NCI-H128 (cell line): ENCODE data around the gene BEND3.

Experiments
- DNase-seq: peaks from one replicate; lab custom pipeline; 2025; ENCODE audit not compliant: unreplicated experiment; lab: John Stamatoyannopoulos, UW

BEND3 gene

GRCh38 chr6:107083921-107084320, 31.4 kb downstream of the BEND3 start:
- no peak for DNase-seq

DNA sequence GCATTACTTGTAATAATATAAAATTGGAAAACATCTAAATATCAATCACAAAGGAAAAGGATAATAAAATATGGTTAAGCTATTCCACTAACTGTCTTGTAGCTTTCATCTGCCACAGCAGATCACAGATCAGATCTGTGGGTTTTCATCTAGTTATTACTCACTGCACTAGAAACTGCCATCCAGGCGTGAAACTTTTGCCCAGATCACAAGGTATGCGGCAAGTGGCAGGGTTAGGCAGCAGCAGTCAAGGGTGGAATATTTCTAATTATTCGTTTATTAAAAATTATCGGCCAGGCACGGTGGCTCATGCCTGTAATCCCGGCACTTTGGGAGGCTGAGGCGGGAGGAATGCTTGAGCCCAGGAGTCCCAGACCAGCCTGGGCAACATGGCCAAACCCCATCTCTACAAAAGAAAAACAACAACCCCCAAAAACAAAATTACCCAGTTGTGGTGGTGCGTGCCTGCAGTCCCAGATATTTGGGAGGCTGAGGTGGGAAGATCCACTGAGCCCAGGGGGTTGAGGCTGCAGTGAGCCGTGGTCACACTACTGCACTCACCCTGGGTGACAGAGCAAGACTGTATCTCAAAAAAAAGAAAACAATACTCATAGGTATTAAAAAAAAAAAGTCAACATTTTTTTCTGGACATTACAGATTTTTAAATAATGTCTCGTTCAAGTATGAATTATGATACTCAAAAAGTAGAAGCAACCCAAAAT, 32.1 kb downstream of the BEND3 start:
- no peak for DNase-seq

DNA sequence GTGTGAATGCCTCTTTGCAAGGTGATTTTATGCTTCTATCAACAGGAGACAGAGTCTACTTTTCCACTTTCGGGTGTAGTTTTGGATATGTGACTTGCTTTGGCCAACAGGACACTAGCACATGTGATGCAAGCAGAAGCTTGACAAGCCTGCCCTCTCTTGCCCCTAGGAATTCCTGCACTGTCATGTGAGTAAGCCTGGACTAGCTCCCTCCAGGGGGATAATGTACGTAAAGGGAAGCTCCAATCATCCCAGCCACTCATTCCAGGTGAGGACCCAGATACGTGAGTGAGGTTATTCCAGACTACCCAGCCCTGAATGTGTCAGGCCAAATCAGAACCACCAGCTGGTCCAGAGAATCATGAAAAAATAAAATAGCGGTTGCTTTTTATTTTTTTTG, 33.3 kb downstream of the BEND3 start:
- no peak for DNase-seq

GRCh38 chr6:107080036-107080435, 35.3 kb downstream of the BEND3 start:
- no peak for DNase-seq

GRCh38 chr6:107079429-107079828, 35.9 kb downstream of the BEND3 start:
- no peak for DNase-seq

DNA sequence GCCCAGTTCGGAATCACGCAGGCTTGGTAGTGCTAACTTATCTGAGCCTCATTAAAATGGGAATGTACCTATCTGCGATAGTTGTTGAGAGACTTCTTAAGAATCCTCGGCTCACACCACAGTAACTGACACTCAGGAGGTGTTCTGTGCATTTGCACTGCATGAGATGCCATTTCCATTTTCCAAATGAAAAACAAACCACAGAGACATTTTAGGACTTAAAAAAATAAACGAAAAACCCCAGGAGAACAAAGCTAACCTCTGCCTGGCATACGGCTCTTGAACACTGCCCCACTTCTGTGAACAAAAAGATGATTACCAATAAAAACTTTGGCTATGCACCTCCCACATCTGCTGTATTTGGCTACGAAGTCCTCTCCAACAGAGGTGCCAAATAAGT, 37.6 kb downstream of the BEND3 start:
- no peak for DNase-seq

GRCh38 chr6:107075951-107076381, 39.3 kb downstream of the BEND3 start:
- DNase-seq: no peak

DNA sequence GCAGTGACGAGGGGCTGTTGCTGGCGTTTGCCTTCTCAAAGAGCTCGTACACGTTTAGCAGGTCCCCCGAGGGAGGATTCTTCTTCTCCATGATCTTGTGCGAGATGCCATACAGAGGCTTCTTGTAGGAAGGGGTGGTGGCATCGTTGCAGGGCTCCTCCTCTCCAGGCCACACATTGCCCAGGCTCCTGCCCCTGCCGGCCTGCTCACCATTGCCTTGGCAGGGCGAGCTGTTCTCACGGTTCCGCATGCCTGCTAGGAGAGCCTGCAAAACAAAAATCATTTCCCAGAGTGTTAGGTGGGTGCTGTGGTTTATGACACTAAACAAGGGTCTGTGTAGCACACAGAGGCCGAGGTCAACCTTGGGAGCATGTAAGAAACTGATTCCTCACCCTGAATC, 44.6 kb downstream of the BEND3 start:
- DNase-seq: no peak

DNA sequence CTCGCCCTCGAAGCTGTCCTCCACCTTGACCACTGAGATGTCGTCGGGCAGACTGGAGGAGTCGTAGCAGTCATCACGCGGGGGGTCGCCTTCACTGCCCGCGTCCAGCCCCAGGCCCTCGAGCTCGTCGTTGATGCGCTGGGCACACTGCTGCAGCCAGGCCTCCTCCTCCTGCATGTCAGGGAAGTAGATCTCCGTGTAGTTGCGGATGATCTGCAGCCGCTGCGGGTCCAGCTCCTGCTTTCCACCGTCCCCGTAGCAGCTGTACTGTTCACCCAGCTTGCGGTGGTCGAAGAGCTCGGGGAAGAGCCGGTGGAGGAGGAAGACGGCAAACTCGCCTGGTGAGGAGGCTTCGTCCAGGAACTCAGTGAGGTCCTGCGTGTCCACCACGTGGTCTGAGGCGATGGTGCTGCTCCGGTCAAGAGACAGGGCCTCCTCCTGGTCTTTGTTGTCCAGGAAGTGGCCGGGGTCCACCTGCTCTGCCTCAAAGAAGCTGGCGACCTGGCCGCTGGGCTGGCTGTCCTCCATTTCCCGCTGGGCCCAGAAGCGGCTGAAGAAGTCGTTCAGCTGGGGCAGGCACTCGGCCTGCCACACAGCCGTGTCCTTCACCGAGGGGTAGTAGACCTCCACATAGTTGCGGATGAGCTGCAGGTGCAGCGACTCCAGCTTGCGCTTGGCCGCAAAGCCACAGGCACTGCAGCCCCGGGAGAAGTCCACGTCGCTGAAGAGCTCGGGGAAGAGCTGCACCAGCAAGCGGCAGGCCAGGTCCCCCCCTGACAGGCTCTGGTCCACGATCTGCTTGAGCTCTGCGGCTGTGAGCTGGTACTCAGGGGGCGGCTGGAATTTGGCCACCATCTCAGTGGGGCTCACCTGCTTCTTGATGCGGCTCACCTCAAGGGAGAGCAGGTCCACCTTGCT, 45.4 kb downstream of the BEND3 start:
- DNase-seq: no peak

- DNase-seq: no peak
Measured at GRCh38 chr6:107068691-107069630, 46.4 kb downstream of the BEND3 start.

DNA sequence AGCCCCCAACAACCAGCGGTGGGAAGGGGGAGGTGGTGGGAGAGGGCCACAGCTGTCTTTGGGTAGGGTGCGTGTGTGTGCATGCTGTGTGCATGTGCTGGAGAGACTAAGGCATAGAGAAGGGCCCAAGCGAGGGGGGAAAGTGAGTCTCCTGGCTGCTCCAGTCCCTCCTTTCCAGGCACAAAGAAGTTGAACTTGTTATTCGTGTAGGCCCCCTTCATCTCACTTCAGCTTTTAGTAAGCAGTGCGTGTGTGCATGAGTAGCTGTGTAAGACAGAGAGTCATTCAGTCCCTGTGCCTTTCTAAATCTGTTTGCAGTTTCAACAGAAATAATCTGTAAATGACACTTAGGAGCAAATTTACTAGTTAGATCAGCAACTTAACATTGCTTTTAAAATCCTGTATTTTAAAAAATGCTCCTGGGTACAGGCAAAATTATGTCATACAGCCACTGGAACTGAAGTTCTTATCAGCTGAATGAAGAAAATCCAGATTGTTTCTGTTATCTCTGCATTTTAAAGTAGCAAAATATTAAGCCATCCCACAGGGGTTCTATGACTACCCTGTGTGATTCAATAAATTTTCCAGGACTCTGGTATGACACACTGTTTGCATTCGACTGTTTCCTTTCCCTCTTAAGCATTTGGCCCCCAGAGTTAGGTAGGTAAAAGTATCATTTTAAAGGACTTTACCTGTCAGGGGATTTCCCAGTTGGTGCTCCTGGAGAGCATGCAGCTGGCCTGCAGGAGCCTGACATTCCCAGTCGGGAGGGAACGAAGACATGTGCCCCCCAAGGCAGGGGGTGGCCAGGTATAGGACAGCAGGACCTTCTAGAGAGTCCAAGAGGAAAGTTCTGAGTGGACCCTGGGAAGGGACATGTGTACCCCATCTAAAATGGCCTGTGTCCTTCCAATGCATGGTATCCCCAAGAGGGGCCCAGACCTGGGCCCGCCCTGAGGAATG, 48.3 kb downstream of the BEND3 start:
- no peak for DNase-seq

DNA sequence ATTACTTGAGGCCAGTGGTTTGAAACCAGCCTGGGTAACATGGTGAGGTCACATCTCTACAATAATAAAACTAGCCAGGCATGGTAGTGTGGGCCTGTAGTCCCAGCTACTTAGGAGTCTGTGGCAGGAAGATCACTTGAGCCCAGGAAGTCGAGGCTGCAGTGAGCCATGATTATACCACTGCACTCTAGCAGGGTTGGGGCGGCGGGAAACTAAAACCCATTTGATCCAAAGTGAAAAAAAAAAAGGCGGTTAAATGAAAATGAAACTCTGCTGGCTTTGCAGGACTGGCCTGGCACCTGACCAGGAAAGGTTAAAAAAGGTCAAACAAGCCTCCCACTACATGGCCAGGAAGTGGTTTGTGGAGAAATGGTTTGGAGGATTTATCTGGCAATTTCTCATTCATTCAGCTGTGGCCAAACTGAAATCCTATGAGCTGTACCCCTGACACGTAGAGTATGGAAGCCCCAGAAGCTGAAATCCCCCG, 50.7 kb downstream of the BEND3 start:
- no peak for DNase-seq

DNA sequence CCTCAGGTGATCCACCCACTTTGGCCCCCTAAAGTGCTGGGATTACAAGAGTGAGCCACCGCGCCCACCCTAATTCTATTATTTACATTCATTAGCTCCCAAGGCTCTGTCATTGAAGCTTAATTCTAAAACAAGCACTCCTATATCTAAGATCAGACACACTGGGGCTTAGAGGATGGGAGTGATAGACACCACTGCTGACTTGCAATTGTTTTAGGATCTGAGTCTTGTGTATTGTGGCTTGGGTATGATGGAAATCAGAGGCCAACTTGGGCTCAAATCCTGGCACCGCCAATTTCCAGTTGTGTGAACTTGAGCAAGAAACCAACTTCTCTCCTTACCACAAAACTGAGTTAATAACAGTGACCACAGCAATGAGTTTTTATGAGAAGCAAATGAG, 52.6 kb downstream of the BEND3 start:
- DNase-seq: no peak

DNA sequence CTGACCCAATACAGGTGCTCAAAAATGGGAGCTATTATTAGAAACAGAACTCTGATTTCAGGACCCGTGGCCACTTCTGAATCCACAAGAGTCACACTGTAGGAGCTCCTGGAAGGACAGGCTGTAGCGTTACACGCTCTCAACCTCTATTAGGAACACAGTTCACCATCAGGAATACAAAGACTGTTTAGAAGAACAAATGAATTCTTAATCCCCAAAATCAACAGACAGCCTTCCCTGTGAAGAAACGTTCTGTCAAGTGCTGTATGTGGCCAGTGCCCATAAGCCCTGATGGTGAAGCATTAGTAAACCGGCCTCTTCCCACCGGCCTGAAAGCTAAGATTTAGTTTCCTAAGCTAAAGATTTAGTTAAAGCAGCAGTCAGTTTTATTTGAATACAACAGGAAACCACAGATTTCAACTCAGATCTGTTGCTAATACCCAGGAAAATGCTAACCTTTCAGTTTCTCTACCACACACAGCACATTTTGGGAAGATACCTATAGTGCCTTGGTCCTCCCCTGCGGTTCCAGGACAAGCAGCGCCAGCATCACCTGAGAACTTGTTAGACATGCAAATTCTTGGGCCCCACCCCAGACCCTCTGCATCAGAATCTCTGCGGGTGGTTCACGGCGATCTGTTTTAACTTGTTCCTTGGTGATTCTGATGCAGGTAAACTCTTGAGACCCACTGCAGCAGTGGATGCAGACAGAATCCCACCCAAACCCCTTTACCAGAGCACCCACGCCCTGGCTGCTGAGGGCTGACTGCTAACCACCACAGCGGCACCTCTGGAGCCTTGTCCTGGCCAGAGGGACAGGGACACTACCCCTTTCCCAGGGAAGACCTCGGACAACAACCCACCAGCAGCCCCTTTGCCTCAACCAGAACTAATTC, 53.9 kb downstream of the BEND3 start:
- no peak for DNase-seq

DNA sequence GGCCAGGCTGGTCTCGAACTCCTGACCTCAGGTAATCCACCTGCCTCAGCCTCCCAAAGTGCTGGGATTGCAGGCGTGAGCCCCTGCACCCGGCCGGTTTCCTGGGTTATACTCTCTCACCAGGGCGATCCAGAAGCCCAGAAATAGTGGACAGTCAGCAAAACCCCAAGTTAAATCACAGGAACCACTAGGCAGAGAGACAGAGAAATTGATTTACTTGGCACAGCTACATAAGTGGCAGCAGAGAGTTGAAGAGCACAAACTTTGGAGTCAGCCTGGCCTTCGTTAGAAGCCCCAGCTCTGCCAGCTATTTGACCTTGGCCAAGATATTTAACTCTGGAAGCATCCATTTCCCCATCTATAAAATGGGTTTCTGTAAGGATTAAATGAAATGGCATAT, 54.6 kb downstream of the BEND3 start:
- no peak for DNase-seq

GRCh38 chr6:107059606-107060005, 55.7 kb downstream of the BEND3 start:
- no peak for DNase-seq

- DNase-seq: no peak
Measured at GRCh38 chr6:107057679-107058078, 57.6 kb downstream of the BEND3 start.

GRCh38 chr6:107056796-107057195, 58.5 kb downstream of the BEND3 start:
- DNase-seq: no peak

DNA sequence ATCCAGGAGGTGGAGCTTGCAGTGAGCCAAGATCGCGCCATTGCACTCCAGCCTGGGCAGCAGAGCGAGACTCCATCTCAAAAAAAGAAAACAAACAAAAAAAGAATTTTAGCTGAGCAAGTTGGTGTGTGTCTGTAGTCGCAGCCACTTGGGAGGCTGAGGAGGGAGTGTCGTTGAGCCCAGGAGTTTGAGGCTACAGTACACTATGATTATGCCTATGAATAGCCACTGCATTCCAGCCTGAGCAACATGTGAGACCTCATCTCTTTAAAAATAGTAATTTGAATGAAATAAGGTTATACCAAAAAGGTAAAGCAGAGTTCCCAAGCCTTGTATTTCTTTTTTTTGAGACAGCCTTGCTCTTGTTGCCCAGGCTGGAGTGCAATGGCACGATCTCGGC, 67.5 kb downstream of the BEND3 start:
- no peak for DNase-seq
